Measurements from ENCODE around the gene HLA-E. TPM values are rescaled to one million over a fixed set of nuclear protein-coding genes. Genes with fewer than 3 reads are reported as not detected.
A peak's percentile ranks its signal among the peaks of the same experiment; 100 is the strongest.
"Not testable (repeated sequence)": the region's sequence is repeated elsewhere in the genome, so short reads cannot be mapped to it uniquely, and the experiment has no call there.

HLA-E gene
- total RNA-seq, 1 donor from 2014 or later, result 93.3 TPM

DNA sequence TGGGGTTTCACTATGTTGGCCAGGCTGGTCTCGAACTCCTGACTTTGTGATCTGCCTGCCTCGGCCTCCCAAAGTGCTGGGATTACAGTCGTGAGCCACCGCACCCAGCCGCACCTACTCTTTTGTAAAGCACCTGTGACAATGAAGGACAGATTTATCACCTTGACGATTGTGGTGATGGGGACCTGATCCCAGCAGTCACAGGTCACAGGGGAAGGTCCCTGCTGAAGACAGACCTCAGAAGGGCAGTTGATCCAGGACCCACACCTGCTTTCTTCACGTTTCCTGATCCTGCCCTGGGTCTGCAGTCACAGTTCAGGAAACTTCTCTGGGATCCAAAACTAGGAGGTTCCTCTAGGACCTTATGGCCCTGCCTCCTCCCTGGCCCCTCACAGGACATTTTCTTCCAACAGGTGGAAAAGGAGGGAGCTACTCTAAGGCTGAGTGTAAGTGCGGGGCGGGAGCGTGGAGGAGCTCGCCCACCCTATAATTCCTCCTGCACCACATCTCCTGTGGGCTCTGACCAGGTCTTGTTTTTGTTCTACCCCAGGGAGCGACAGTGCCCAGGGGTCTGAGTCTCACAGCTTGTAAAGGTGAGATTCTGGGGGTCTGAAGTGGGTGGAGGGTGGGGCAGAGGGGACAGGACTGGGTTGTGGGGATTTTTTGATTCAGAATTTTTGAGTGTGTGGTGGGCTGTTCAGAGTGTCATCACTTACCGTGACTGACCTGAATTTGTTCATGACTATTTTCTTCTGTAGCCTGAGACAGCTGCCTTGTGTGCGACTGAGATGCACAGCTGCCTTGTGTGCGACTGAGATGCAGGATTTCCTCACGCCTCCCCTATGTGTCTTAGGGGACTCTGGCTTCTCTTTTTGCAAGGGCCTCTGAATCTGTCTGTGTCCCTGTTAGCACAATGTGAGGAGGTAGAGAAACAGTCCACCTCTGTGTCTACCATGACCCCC is 3.0 kb downstream of the HLA-E start:
- no peak overlapping the region for H3K4me3 ChIP-seq (ENCODE audit: low read depth, low read length)
- TF ChIP-seq, protein P1, sequence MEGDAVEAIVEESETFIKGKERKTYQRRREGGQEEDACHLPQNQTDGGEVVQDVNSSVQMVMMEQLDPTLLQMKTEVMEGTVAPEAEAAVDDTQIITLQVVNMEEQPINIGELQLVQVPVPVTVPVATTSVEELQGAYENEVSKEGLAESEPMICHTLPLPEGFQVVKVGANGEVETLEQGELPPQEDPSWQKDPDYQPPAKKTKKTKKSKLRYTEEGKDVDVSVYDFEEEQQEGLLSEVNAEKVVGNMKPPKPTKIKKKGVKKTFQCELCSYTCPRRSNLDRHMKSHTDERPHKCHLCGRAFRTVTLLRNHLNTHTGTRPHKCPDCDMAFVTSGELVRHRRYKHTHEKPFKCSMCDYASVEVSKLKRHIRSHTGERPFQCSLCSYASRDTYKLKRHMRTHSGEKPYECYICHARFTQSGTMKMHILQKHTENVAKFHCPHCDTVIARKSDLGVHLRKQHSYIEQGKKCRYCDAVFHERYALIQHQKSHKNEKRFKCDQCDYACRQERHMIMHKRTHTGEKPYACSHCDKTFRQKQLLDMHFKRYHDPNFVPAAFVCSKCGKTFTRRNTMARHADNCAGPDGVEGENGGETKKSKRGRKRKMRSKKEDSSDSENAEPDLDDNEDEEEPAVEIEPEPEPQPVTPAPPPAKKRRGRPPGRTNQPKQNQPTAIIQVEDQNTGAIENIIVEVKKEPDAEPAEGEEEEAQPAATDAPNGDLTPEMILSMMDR (conservative IDR thresholded peaks at IDR 0.05; ENCODE audit: low read depth, low read length), result no peak
- DNase-seq (ENCODE audit: low read depth), result no peak

DNA sequence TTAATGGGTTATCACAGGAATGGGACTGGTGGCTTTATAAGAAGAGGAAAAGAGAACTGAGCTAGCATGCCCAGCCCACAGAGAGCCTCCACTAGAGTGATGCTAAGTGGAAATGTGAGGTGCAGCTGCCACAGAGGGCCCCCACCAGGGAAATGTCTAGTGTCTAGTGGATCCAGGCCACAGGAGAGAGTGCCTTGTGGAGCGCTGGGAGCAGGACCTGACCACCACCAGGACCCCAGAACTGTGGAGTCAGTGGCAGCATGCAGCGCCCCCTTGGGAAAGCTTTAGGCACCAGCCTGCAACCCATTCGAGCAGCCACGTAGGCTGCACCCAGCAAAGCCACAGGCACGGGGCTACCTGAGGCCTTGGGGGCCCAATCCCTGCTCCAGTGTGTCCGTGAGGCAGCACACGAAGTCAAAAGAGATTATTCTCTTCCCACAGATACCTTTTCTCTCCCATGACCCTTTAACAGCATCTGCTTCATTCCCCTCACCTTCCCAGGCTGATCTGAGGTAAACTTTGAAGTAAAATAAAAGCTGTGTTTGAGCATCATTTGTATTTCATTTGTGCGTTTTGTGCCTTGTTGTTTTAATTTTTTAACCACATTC is 4.4 kb downstream of the HLA-E start:
- TF ChIP-seq, protein P1 (conservative IDR thresholded peaks at IDR 0.05; ENCODE audit: low read depth, low read length), result peak; percentile 29
- DNase-seq (ENCODE audit: low read depth), result no peak
- no peak overlapping the region for H3K4me3 ChIP-seq (ENCODE audit: low read depth, low read length)

- no peak for DNase-seq (ENCODE audit: low read depth)
- TF ChIP-seq, protein P1 (conservative IDR thresholded peaks at IDR 0.05; ENCODE audit: low read depth, low read length), result no peak
Measured at GRCh38 chr6:30494291-30494861, 5.1 kb downstream of the HLA-E start.

GRCh38 chr6:30495060-30495459 is 5.8 kb downstream of the HLA-E start:
- not testable (repeated sequence) for H3K4me3 ChIP-seq (ENCODE audit: low read depth, low read length); DNase-seq (ENCODE audit: low read depth)

More at GRCh38 chr6:30494291-30494861, 5.1 kb downstream of the HLA-E start:
- no peak overlapping the region for H3K4me3 ChIP-seq (ENCODE audit: low read depth, low read length)

GRCh38 chr6:30495993-30496392 is 6.7 kb downstream of the HLA-E start:
- H3K4me3 ChIP-seq (ENCODE audit: low read depth, low read length), result no peak overlapping the region
- DNase-seq (ENCODE audit: low read depth), result no peak
- TF ChIP-seq, protein P1 (conservative IDR thresholded peaks at IDR 0.05; ENCODE audit: low read depth, low read length), result no peak

- DNase-seq (ENCODE audit: low read depth); H3K4me3 ChIP-seq (ENCODE audit: low read depth, low read length): not testable (repeated sequence)
Measured at GRCh38 chr6:30497261-30497599, 7.9 kb downstream of the HLA-E start.

- DNase-seq (ENCODE audit: low read depth), result no peak
- TF ChIP-seq, protein P1 (conservative IDR thresholded peaks at IDR 0.05; ENCODE audit: low read depth, low read length), result no peak
- H3K4me3 ChIP-seq (ENCODE audit: low read depth, low read length), result no peak overlapping the region
Measured at GRCh38 chr6:30497714-30498113, 8.4 kb downstream of the HLA-E start.

GRCh38 chr6:30498705-30499104 is 9.4 kb downstream of the HLA-E start:
- H3K4me3 ChIP-seq (ENCODE audit: low read depth, low read length); DNase-seq (ENCODE audit: low read depth): not testable (repeated sequence)
